Psoas muscle (tissue), 8 donors: ENCODE data around the gene CRTC3. TPM values are rescaled to one million over a fixed set of nuclear protein-coding genes. Genes with fewer than 3 reads are reported as not detected.

Experiments
- ATAC-seq, 4 donors: fragments of 200-7000 bp; cut with Tn5 transposase; one replicate each; pipeline ENCODE4 v1.9.1; 2020; ENCODE audit warnings: moderate library complexity in 3 of 4, mild to moderate bottlenecking in 2 of 4
- DNase-seq, 2 donors: peaks; one replicate each; pipeline ENCODE4 v3.0.0-alpha.2; 2020
- H3K27ac ChIP-seq: fragments of 200-600 bp; one replicate; pipeline ENCODE4 v1.8.0; 2022
- H3K27me3 ChIP-seq, 3 donors: fragments of 200-600 bp in 1 of 3; one replicate each; pipeline versions ENCODE4 v1.6.1 to v1.8.0; 2013 to 2022; ENCODE audit warnings: low read length in 2 of 3, mild to moderate bottlenecking in 2 of 3, moderate library complexity in 1 of 3; ENCODE audit not compliant: insufficient read depth in 3 of 3
- H3K36me3 ChIP-seq, 2 donors: fragments of 200-600 bp in 1 of 2; one replicate each; pipeline versions ENCODE4 v1.6.1 to v1.8.0; 2013 to 2022; ENCODE audit warnings: low read depth in 1 of 2, mild to moderate bottlenecking in 1 of 2, moderate library complexity in 1 of 2; ENCODE audit not compliant: insufficient read depth in 1 of 2
- H3K4me1 ChIP-seq: fragments of 200-600 bp; one replicate; pipeline ENCODE4 v1.8.0; 2022
- H3K4me3 ChIP-seq: fragments of 200-600 bp; one replicate; pipeline ENCODE4 v1.8.0; 2022; ENCODE audit warnings: mild to moderate bottlenecking
- H3K9me3 ChIP-seq: fragments of 200-600 bp; one replicate; pipeline ENCODE4 v1.8.0; 2022
- WGBS, 3 donors: extraction: QIAGEN DNeasy Blood & Tissue Kit; methylation state at CpG; one replicate each; pipeline versions ENCODE4 v1.1.6 to v1.1.7; 2013; 5-methylcytosine and 5-hydroxymethylcytosine counted together
- intact Hi-C, 2 donors: fragments of 100-400 bp; cut with DNase I; formaldehyde crosslinking; loops; one replicate each; pipeline versions ENCODE4 v1.11.0 to v1.14.2; 2022
- polyA plus RNA-seq, 3 donors: library from polyadenylated mRNA; stranded (reverse); fragments of 200-250 nt; gene quantifications; one replicate each; pipeline ENCODE4 v1.2.3, GENCODE V29; 2013
- total RNA-seq, 4 donors: library from RNA; stranded (reverse); fragmentation: NEBNext Ultra II Directional in 2 of 4; extraction: Animal tissue kit (Norgen Biotek cat#: 25700) in 2 of 4; gene quantifications; one replicate each; pipeline versions ENCODE4 v1.2.1 to v1.2.4, GENCODE V29; 2021 to 2023
- TF ChIP-seq, protein P1 (sequence below): fragments of 200-600 bp; IDR thresholded peaks from one replicate; pipeline ENCODE4 v1.8.0; 2022; ENCODE audit warnings: antibody characterized with exemption
- donor health status: healthy with polysubstance abuse.
- donor health status: DM: no; HTN: no; CAD: no; lungs with moderate emphysema.
- donor health status: Bipolar disorder and iron deficiency.
- donor health status: healthy.
- donor health status: DM: yes; HTN: yes; CAD: no.
- donor health status: DM: no; HTN: no; CAD: no.
- donor health status: DM: no; HTN: no; CAD: no.
- donor health status: DM: yes; HTN: yes; CAD: no.

CRTC3 gene
- total and polyA plus RNA-seq, 7 donors, result 6.9 to 30.8 (median 15.3) TPM

DNA sequence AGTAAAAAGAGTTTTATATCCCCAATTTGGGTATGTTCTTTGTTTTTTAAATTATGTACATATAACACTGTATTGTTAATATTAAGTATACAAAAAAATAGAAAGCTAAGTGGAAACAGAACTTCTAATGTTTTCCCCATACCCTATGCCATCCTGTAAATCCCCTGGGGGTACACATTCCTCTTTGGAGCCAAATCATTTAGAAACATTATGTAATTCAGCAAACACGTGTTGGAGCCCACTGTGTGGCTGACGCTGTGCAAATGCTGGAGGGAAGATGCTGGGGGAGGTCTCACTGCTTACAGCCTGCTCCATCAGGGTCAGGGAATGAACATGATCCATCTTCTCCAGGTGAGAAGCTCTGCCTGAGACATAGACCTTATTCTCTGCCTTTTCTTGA lies 52.8 kb downstream of the CRTC3 start:
- WGBS, 3 donors, result 47 to 57% (median 50%) methylated on average over 2 of the region's 2 CpGs
- no peak overlapping the region for H3K27ac ChIP-seq

DNA sequence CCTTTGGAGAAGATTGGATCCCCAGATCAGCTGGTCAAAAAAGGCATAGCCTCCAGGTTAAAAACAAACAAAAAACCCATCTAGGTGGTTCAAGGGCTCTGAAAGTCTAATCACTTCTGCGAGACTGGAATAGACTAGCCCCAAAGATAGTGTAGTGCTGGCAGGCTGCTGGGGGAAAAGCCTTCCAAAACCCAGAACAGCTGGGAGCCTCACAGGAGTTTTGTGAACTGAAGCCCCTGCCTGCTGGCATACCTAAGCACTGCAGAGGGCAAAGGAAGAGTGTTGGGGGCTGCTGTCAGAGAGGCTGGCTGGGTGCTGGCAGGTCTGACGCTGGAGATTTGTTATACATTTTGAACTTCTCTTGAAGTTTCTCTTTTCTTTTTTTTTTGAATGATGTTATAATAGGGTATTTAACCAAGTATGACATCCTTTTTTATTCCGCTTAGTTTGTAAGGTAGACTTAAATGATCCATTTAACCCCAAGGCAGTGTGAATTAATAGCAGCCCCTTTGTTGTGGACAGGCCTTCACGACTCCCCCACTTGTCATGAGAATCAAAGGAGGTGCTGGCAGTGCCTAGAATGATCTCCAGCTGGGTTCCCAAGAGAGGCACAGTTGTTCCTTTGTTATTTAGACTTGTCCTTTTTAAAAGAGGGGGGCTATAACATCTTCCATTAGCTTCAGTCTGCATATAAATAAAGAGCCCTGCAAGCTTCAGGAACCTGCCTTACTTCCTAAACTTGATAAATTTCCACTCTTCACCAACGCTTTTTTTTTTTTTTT lies 53.9 kb downstream of the CRTC3 start:
- Histone ChIP-seq H3K27me3 (no peaks in the 10 kb centered on the region), H3K4me3 (no peak overlapping the region), H3K36me3 (no peaks in the 10 kb centered on the region), H3K9me3 (no peaks in the 10 kb centered on the region), H3K4me1 (peaks cover 38% of the 10 kb centered on the region), H3K27ac (peak overlapping the region; percentile 21)
- 42 to 52% (median 46%) methylated on average over 5 of the region's 5 CpGs for WGBS, 3 donors
- no peak for DNase-seq
- ATAC-seq, result no peak
- intact Hi-C loops, result no loop called here
- TF ChIP-seq, protein P1, sequence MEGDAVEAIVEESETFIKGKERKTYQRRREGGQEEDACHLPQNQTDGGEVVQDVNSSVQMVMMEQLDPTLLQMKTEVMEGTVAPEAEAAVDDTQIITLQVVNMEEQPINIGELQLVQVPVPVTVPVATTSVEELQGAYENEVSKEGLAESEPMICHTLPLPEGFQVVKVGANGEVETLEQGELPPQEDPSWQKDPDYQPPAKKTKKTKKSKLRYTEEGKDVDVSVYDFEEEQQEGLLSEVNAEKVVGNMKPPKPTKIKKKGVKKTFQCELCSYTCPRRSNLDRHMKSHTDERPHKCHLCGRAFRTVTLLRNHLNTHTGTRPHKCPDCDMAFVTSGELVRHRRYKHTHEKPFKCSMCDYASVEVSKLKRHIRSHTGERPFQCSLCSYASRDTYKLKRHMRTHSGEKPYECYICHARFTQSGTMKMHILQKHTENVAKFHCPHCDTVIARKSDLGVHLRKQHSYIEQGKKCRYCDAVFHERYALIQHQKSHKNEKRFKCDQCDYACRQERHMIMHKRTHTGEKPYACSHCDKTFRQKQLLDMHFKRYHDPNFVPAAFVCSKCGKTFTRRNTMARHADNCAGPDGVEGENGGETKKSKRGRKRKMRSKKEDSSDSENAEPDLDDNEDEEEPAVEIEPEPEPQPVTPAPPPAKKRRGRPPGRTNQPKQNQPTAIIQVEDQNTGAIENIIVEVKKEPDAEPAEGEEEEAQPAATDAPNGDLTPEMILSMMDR, result no peak

More for the DNA sequence above, 52.8 kb downstream of the CRTC3 start:
- intact Hi-C loops, result no loop called here
- TF ChIP-seq, protein P1, result no peak
- ATAC-seq (no peak), DNase-seq (no peak)
- Histone ChIP-seq H3K4me1 (peaks cover 35% of the 10 kb centered on the region), H3K27me3 (no peaks in the 10 kb centered on the region), H3K4me3 (no peak overlapping the region), H3K36me3 (no peaks in the 10 kb centered on the region), H3K9me3 (no peaks in the 10 kb centered on the region)

DNA sequence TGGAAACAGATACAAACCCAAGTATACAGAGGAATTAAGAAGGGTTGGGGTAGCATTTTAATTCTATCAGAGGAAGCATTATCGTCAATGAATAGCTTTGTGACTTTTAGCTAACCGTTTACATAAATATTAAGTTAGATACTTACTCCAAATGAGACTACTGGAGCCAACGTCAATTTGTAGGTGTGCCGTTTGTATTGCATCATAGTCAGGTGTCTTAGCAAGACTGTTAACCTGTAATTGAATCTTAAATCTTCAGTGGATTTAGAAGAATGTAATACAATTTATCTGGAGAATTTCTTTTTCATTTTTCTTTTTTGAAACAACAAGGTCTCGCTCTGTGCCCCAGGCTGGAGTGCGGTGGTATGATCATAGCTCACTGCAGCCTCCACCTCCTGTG lies 55.1 kb downstream of the CRTC3 start:
- 79 to 84% (median 81%) methylated on average over 6 of the region's 6 CpGs for WGBS, 3 donors
- TF ChIP-seq, protein P1, result no peak
- H3K9me3 ChIP-seq, result no peaks in the 10 kb centered on the region

DNA sequence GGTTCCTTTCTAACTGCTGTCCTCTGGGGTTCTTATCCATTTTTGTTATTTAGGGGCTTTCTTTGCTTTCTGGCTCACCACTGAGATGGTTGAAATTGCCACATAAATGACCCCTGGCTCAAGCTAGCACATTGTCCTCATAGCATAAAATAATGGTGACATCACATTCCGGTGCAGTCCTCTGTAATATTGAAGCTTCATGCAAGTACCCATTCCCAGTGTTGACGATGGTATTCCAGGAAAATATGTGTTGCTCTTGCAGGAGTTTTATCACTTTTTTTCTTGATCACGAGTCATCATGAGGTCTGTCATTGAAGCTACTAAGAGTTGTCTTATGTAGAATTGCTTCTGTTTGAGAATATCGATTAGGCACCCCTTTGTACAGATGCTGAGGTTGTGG lies 56.1 kb downstream of the CRTC3 start:
- Histone ChIP-seq H3K9me3 (no peaks in the 10 kb centered on the region), H3K27me3 (no peaks in the 10 kb centered on the region), H3K27ac (no peak overlapping the region), H3K36me3 (no peaks in the 10 kb centered on the region), H3K4me3 (no peak overlapping the region), H3K4me1 (peaks cover 38% of the 10 kb centered on the region)
- ATAC-seq (peak in 1 of 4 donors; percentile 24), DNase-seq (no peak)
- intact Hi-C loops, result no loop called here
- 56 to 66% (median 64%) methylated on average over 4 of the region's 4 CpGs for WGBS, 3 donors
- TF ChIP-seq, protein P1, result no peak

More for the DNA sequence above, 55.1 kb downstream of the CRTC3 start:
- intact Hi-C loops, result no loop called here
- Histone ChIP-seq H3K27ac (no peak overlapping the region), H3K4me1 (peaks cover 36% of the 10 kb centered on the region), H3K4me3 (no peak overlapping the region), H3K27me3 (no peaks in the 10 kb centered on the region), H3K36me3 (no peaks in the 10 kb centered on the region)
- DNase-seq (no peak), ATAC-seq (no peak)

DNA sequence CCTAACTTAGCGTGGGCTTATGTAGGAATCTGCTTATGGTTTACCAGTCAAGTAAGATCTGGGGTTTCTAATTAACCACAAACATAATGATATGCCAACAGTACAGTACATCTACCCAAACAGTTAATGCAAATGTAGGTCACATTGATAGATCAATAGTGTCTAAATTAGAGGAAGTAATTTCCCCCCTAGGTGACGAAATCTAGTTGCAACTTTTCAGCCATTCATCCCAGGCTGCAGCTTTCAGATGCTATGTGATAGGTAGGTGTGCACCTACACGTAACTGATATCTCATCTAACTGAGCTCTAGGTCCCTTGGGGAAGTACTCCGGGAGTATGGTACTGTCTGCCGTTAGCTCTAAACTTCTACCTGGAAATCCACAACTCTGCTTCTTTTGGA lies 57.2 kb downstream of the CRTC3 start:
- no peak for ATAC-seq
- 80 to 94% (median 87%) methylated on average over 5 of the region's 5 CpGs for WGBS, 3 donors
- no peak overlapping the region for H3K4me3 ChIP-seq

More for the DNA sequence above, 57.2 kb downstream of the CRTC3 start:
- peaks cover 31% of the 10 kb centered on the region for H3K4me1 ChIP-seq
- intact Hi-C loops, result no loop called here
- no peak overlapping the region for H3K27ac ChIP-seq
- TF ChIP-seq, protein P1, result no peak
- no peaks in the 10 kb centered on the region for H3K27me3 ChIP-seq
- H3K9me3 ChIP-seq, result no peaks in the 10 kb centered on the region
- H3K36me3 ChIP-seq, result no peaks in the 10 kb centered on the region
- DNase-seq, result no peak
